Endothelial cell of umbilical vein (primary cell): ENCODE data around the gene ARHGAP10.

ENCODE experiments used
- CTCF ChIP-seq, 2 donors: IDR thresholded peaks; 1 replicate in 1 of 2; 2 replicates in 1 of 2; pipeline ENCODE4 v1.5.1; 2011; ENCODE audit warnings: low read length in 2 of 2, mild to moderate bottlenecking in 2 of 2, moderate library complexity in 2 of 2, control low read depth in 1 of 2, inconsistent platforms in 1 of 2, low read depth in 1 of 2; ENCODE audit not compliant: insufficient read depth in 1 of 2; ENCODE audit errors: extremely low read depth in 1 of 2
- EZH2 ChIP-seq: IDR thresholded peaks from 2 replicates; pipeline ENCODE4 v1.6.1; 2012; ENCODE audit warnings: borderline replicate concordance, low read depth, mild to moderate bottlenecking, moderate library complexity, low read length, inconsistent platforms; ENCODE audit not compliant: severe bottlenecking
- GATA2 ChIP-seq: IDR thresholded peaks from 2 replicates; pipeline ENCODE4 v1.7.0; 2011; ENCODE audit warnings: low read depth, mild to moderate bottlenecking, moderate library complexity, mixed read lengths, low read length; ENCODE audit not compliant: insufficient read length, insufficient read depth
- JUN ChIP-seq: IDR thresholded peaks from 2 replicates; pipeline ENCODE4 v1.6.1; 2011; ENCODE audit warnings: borderline replicate concordance, low read depth; ENCODE audit not compliant: insufficient read length, insufficient read depth
- MYC ChIP-seq: IDR thresholded peaks from one replicate; pipeline ENCODE4 v1.6.1; 2011; ENCODE audit warnings: mild to moderate bottlenecking, low read depth, low read length
- POLR2A ChIP-seq: IDR thresholded peaks from 2 replicates; pipeline ENCODE4 v1.6.1; 2012; ENCODE audit warnings: low read depth, mild to moderate bottlenecking, control low read depth, low read length
- POLR2AphosphoS5 ChIP-seq: IDR thresholded peaks from 2 replicates; pipeline ENCODE4 v1.6.1; 2012; ENCODE audit warnings: low read depth, mild to moderate bottlenecking, control low read depth, low read length, moderate library complexity; ENCODE audit not compliant: insufficient read depth
- TF ChIP-seq, protein P1 (sequence below): IDR thresholded peaks from 2 replicates; pipeline ENCODE4 v1.6.1; 2011; ENCODE audit not compliant: insufficient read depth, insufficient read length

DNA sequence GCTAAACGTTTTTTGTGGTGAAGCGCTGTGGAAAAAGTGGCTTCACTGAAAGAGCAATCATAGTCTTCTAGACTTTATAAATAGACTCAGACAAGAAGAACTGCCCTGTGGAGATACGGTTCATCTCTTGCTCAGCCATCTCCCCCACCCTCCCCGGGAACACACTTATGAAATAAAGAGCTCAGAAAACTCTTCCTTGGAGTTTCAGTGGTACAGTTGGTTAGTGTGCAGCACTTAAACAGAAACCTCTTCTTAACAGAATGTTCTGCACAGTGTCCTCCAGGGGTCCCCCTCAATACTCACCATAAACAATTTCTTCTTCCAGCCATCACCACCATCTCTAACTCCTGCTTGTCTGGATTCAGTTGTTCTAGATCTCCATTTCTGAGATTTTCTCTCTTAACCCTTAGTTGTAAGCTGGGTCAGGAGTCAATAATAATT is 313.0 kb downstream of the ARHGAP10 start:
- TF ChIP-seq JUN, result no peak
- TF ChIP-seq CTCF (IDR thresholded peaks at IDR 0.05; ENCODE audit: extremely low read depth in 1 of 2, insufficient read depth in 1 of 2, low read depth in 1 of 2, low read length in 2 of 2), result peak in 1 of 2 donors; percentile 18
- TF ChIP-seq MYC, result no peak
- no peak for TF ChIP-seq EZH2
- no peak for TF ChIP-seq GATA2
- no peak for TF ChIP-seq POLR2AphosphoS5
- TF ChIP-seq POLR2A, result no peak
- TF ChIP-seq, protein P1, sequence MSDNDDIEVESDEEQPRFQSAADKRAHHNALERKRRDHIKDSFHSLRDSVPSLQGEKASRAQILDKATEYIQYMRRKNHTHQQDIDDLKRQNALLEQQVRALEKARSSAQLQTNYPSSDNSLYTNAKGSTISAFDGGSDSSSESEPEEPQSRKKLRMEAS, result no peak
